GM10847 (cell line): ENCODE results near the gene PIGH.

ENCODE experiments used
- POLR2A ChIP-seq: IDR thresholded peaks from 2 replicates; pipeline ENCODE4 v1.6.1; 2011; ENCODE audit not compliant: insufficient read length; ENCODE audit errors: extremely low read depth

Gene PIGH

DNA sequence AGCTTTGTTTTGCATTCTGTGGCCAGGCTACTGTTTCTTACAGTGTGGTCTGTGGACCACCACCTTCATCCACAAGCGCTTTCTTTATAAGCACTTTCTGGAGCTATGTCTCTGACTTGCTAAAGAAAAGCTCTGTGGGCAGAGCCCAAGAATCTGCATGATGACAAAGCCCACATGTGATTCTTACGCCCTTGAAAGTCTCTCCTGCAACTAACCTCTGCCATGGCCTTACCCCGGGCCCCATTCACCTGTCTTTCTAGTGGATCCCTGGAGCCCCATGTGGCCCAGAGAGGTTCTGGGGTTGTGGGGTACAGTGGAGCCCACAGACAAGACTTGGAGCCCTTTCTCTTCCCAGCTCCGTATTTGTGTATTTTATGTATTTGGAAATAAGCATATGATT is 50.3 kb downstream of the PIGH start:
- TF ChIP-seq POLR2A, result no peak

DNA sequence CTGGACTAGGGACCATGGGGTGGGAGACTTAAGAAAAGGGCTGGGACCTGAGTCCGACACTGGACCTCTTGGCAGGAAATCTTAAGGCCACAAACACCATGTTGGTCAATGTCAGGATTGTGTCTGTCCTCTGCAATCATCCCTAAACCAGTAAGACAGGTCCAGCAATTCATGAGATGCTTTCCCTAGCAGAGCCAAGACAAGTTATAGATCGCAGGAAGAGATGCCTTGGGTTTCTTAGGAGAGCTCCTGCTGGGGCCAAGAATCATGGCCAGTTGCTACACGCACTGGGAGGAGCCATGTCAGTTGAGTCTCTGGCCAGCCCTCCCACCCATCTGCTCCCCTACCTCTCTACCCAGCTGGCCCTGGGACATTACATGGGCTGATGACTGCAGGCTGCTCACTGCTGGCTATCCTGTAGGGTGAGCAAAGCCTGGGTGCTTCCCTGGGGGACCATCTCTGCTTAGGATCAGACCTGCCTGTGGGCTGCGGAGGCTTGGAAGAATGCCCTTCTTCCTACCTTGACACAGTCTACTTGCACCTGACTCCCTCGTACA is 52.8 kb downstream of the PIGH start:
- no peak for TF ChIP-seq POLR2A

GRCh38 chr14:67544590-67544989 is 55.5 kb downstream of the PIGH start:
- no peak for TF ChIP-seq POLR2A

DNA sequence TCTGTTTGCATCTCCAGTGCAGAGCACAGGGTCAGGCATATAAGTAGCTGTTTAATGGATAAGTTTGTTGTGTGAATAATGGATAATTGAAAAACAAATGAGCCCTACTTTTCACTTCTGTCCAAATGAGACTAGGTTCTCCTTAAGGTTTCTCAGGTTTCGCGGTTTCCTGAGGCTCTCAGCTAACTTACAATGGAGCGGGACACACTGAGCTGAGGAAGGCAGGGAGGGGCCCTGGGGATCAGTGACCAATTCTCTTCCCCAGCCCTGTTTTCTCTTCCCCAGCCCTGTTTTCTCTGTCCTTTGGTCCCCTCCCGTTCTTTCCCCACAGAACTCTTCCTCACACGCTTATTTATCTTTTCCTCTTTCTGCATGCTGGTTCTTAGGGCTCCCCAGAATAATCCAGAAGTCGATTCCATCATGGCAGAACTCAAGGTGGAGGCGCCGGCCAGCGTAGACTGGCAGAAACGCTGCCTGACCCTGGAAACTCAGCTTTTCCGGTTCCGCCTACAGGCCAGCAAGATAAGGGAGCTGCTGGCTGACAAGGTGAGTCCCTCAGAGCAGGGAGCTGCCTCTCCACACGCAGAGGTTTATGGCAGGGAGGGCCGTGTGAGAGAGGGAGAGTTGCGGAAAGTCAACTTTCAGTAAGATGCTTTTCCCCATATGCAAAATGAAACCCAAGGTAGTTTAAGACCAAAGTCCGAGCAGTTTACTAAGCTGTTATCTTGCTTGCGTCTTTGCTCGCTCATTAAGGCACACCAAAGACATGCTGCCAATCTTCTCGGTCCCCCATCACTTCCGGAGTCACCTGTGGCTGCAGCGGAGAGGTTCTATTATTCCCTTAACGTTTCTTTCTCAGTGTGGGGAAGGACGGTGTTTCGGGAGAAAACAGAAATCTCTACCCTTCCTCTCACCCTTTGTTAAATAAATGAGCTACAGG is 58.4 kb downstream of the PIGH start:
- TF ChIP-seq POLR2A, result no peak
